Activated T-helper 1 cell treated with anti-CD3 and anti-CD28 coated beads, Interleukin-12 subunit alpha, Interleukin-12 subunit beta, Interleukin-2, Interleukin-4 antibody, amounts not matched to agents 30 ng/mL and 10 ng/mL and 1 ng/mL, durations not matched to agents 14 hours and 24 hours and 36 hours (primary cell): ENCODE data around the gene GNAZ. TPM values are rescaled to one million over a fixed set of nuclear protein-coding genes. Genes with fewer than 3 reads are reported as not detected.

ENCODE experiments used
- DNase-seq: peaks from one replicate; pipeline ENCODE4 v3.0.0; 2021; ENCODE audit warnings: low spot score
- H3K27ac Mint-ChIP-seq: one replicate; pipeline ENCODE4 v1.8.0; 2021; ENCODE audit warnings: mild to moderate bottlenecking, mixed read lengths
- H3K27me3 Mint-ChIP-seq: one replicate; pipeline ENCODE4 v1.8.0; 2022; ENCODE audit warnings: mild to moderate bottlenecking, moderate library complexity, mixed read lengths; ENCODE audit not compliant: insufficient read depth
- H3K36me3 Mint-ChIP-seq: one replicate; pipeline ENCODE4 v1.8.0; 2021; ENCODE audit warnings: low read depth, mixed read lengths
- H3K4me1 Mint-ChIP-seq: one replicate; pipeline ENCODE4 v1.8.0; 2021; ENCODE audit warnings: low read depth, mixed read lengths
- H3K4me3 Mint-ChIP-seq: one replicate; pipeline ENCODE4 v1.8.0; 2021; ENCODE audit warnings: mild to moderate bottlenecking, moderate library complexity, mixed read lengths
- H3K9me3 Mint-ChIP-seq: one replicate; pipeline ENCODE4 v1.8.0; 2021; ENCODE audit warnings: mixed read lengths
- intact Hi-C: fragments of 100-400 bp; cut with micrococcal nuclease; formaldehyde crosslinking; loops from one replicate; pipeline ENCODE4 v1.15.1; 2024
- total RNA-seq: library from RNA; stranded (reverse); gene quantifications from 2 replicates; pipeline ENCODE4 v1.2.3, GENCODE V29; 2022

GNAZ gene
- total RNA-seq, 1 donor from 2014 or later, result 0.75 TPM

GRCh38 chr22:23145878-23146470 is 75.7 kb downstream of the GNAZ start:
- intact Hi-C loops, result no loop called here
- peak overlapping the region; percentile 72 for H3K4me3 Mint-ChIP-seq
- no peaks in the 10 kb centered on the region for H3K9me3 Mint-ChIP-seq

GRCh38 chr22:23146478-23147205 is 76.3 kb downstream of the GNAZ start:
- H3K9me3 Mint-ChIP-seq, result no peaks in the 10 kb centered on the region
- peaks cover 6% of the 10 kb centered on the region for H3K27me3 Mint-ChIP-seq
- peaks cover 19% of the 10 kb centered on the region for H3K4me1 Mint-ChIP-seq
- H3K36me3 Mint-ChIP-seq, result no peaks in the 10 kb centered on the region
- DNase-seq, result no peak
- no peak overlapping the region for H3K4me3 Mint-ChIP-seq
- intact Hi-C loops, result no loop called here
- H3K27ac Mint-ChIP-seq, result no peak overlapping the region

More at GRCh38 chr22:23145878-23146470, 75.7 kb downstream of the GNAZ start:
- H3K27ac Mint-ChIP-seq, result no peak overlapping the region
- peaks cover 6% of the 10 kb centered on the region for H3K27me3 Mint-ChIP-seq
- H3K36me3 Mint-ChIP-seq, result no peaks in the 10 kb centered on the region
- no peak for DNase-seq
- peaks cover 23% of the 10 kb centered on the region for H3K4me1 Mint-ChIP-seq

- DNase-seq, result no peak
- no peaks in the 10 kb centered on the region for H3K36me3 Mint-ChIP-seq
- intact Hi-C loops, result no loop called here
- peaks cover 9% of the 10 kb centered on the region for H3K4me1 Mint-ChIP-seq
- peaks cover 6% of the 10 kb centered on the region for H3K27me3 Mint-ChIP-seq
- no peak overlapping the region for H3K27ac Mint-ChIP-seq
- no peaks in the 10 kb centered on the region for H3K9me3 Mint-ChIP-seq
- H3K4me3 Mint-ChIP-seq, result no peak overlapping the region
These were observed 77.5 kb downstream of the GNAZ start for GRCh38 chr22:23147617-23148387.

- H3K4me3 Mint-ChIP-seq, result no peak overlapping the region
- H3K4me1 Mint-ChIP-seq, result peaks cover 7% of the 10 kb centered on the region
- DNase-seq, result no peak
- no peaks in the 10 kb centered on the region for H3K36me3 Mint-ChIP-seq
- H3K9me3 Mint-ChIP-seq, result no peaks in the 10 kb centered on the region
- H3K27ac Mint-ChIP-seq, result no peak overlapping the region
- H3K27me3 Mint-ChIP-seq, result peaks cover 6% of the 10 kb centered on the region
- intact Hi-C loops, result no loop called here
These were observed 79.5 kb downstream of the GNAZ start for GRCh38 chr22:23149743-23150238.

DNA sequence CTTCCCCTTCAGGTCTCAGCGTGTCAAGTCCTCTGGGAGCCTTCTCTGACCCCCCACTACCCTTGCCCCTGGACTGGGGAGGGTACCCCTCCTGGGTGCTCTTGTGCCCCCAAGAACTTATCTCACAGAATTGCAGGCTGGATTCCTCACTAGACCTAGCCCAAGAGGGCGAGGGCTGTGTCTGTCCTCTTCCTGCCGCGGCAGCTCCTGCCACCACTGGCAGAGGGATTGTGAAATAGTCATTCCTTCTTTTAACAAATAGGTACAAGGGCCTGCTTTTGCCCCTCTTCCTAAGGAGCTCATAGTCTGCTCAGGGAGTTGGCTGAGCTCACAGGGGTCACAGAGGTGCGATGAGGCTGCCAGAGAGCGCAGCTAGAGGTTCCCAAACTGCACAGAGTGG is 80.4 kb downstream of the GNAZ start:
- no peak overlapping the region for H3K27ac Mint-ChIP-seq
- no peaks in the 10 kb centered on the region for H3K9me3 Mint-ChIP-seq
- peaks cover 6% of the 10 kb centered on the region for H3K27me3 Mint-ChIP-seq
- DNase-seq, result no peak
- H3K36me3 Mint-ChIP-seq, result no peaks in the 10 kb centered on the region
- no peak overlapping the region for H3K4me3 Mint-ChIP-seq
- intact Hi-C loops, result no loop called here
- H3K4me1 Mint-ChIP-seq, result peaks cover 7% of the 10 kb centered on the region

DNA sequence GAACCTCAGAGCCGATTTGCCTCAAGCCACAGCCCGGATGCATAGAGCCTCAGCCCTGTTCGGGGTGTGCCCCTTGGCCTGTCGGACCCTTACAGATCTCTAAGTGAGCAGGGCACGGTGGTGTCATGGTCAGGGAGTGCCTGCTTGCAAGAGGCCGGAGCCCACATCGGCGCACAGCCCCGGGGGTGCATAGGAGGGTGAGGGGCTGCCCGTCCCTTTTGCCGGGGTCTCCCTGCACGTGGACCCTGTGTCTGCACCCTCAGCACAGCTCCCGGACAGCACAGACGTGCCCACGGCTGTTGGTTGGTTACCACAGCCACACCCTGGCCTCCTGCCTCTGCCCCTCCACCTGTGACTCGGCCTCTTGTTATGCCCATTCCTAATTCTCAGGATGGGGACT is 81.5 kb downstream of the GNAZ start:
- H3K27me3 Mint-ChIP-seq, result peaks cover 3% of the 10 kb centered on the region
- no peaks in the 10 kb centered on the region for H3K9me3 Mint-ChIP-seq
- no peaks in the 10 kb centered on the region for H3K36me3 Mint-ChIP-seq
- intact Hi-C loops, result no loop called here
- peaks cover 7% of the 10 kb centered on the region for H3K4me1 Mint-ChIP-seq
- no peak overlapping the region for H3K27ac Mint-ChIP-seq
- no peak overlapping the region for H3K4me3 Mint-ChIP-seq
- no peak for DNase-seq

- H3K4me1 Mint-ChIP-seq, result peaks cover 7% of the 10 kb centered on the region
- no peaks in the 10 kb centered on the region for H3K36me3 Mint-ChIP-seq
- peaks cover 3% of the 10 kb centered on the region for H3K27me3 Mint-ChIP-seq
- no peak overlapping the region for H3K27ac Mint-ChIP-seq
- intact Hi-C loops, result no loop called here
- no peak overlapping the region for H3K4me3 Mint-ChIP-seq
- no peak for DNase-seq
- H3K9me3 Mint-ChIP-seq, result no peaks in the 10 kb centered on the region
These were observed 82.2 kb downstream of the GNAZ start for GRCh38 chr22:23152238-23153114.

GRCh38 chr22:23153994-23154393 is 83.7 kb downstream of the GNAZ start:
- DNase-seq, result no peak
- intact Hi-C loops, result no loop called here
- no peaks in the 10 kb centered on the region for H3K9me3 Mint-ChIP-seq
- H3K36me3 Mint-ChIP-seq, result no peaks in the 10 kb centered on the region
- no peaks in the 10 kb centered on the region for H3K27me3 Mint-ChIP-seq
- peaks cover 7% of the 10 kb centered on the region for H3K4me1 Mint-ChIP-seq
- H3K27ac Mint-ChIP-seq, result no peak overlapping the region
- H3K4me3 Mint-ChIP-seq, result no peak overlapping the region

DNA sequence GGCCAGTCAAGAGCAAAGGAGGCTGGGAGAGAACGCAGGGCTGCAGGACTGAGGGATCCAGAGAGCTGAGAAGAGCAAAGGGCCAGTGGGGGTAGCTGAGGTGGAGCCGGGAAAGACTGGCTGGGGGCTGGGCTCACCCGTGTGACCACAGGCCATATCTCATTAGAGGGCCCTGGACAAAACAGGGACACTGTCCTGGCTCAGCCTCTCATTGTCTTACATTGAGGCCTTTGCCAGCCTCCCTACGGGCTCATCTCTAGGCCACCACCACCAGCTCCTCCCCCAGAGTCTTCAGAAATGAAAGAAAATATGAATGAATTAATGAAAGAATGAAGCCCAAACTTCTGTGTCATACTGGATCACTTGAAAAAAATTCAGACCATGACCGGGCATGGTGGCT is 84.1 kb downstream of the GNAZ start:
- no peak overlapping the region for H3K27ac Mint-ChIP-seq
- H3K27me3 Mint-ChIP-seq, result no peaks in the 10 kb centered on the region
- no peaks in the 10 kb centered on the region for H3K36me3 Mint-ChIP-seq
- intact Hi-C loops, result no loop called here
- peaks cover 7% of the 10 kb centered on the region for H3K4me1 Mint-ChIP-seq
- H3K4me3 Mint-ChIP-seq, result no peak overlapping the region
- H3K9me3 Mint-ChIP-seq, result no peaks in the 10 kb centered on the region
- DNase-seq, result no peak

GRCh38 chr22:23155143-23155542 is 84.8 kb downstream of the GNAZ start:
- Mint-ChIP-seq H3K9me3 (no peaks in the 10 kb centered on the region), H3K27ac (no peak overlapping the region), H3K4me1 (peaks cover 7% of the 10 kb centered on the region), H3K36me3 (no peaks in the 10 kb centered on the region), H3K4me3 (no peak overlapping the region), H3K27me3 (no peaks in the 10 kb centered on the region)
- intact Hi-C loops, result no loop called here
- no peak for DNase-seq

DNA sequence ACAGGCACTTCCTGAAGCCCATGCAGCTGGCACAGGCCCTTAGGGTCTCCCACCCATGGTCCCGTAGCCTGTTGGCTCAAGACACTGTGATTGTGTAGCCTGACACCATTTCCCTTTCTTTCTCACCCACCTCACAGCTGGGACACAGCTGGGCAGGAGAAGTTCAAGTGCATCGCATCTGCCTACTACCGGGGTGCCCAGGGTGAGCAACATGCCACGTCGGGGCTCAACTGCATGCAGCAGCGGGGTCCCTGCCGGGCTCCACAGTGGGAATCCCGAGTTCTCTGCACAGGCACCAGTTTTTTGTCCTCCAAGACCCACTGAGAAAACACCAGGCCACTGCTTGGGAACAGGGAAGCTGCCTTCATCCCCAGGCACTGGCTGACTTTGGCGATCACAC is 85.5 kb downstream of the GNAZ start:
- H3K27ac Mint-ChIP-seq, result no peak overlapping the region
- intact Hi-C loops, result no loop called here
- H3K27me3 Mint-ChIP-seq, result no peaks in the 10 kb centered on the region
- H3K4me1 Mint-ChIP-seq, result peaks cover 7% of the 10 kb centered on the region
- DNase-seq, result no peak
- no peaks in the 10 kb centered on the region for H3K36me3 Mint-ChIP-seq
- H3K9me3 Mint-ChIP-seq, result no peaks in the 10 kb centered on the region
- H3K4me3 Mint-ChIP-seq, result no peak overlapping the region

DNA sequence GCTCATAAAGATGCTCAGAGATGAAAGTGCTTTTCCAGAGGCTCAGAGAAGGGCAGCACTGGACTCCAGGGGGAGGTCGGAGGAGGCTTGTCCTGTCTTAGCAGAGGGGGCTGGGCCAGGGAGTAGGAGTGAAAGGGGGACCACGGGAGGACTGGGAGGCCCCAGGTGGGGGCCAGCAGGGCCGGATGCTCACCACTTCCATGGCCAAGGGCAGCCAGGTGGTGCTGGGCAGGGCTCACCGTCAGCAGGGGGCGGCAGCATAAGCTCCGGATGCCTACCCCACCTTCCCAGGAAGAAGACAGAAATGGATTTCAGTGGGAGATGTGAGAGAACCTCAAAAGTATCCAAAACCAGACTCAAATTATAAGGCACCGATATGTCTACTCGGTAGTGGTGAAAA is 86.0 kb downstream of the GNAZ start:
- no peaks in the 10 kb centered on the region for H3K27me3 Mint-ChIP-seq
- H3K36me3 Mint-ChIP-seq, result no peaks in the 10 kb centered on the region
- no peaks in the 10 kb centered on the region for H3K9me3 Mint-ChIP-seq
- H3K27ac Mint-ChIP-seq, result no peak overlapping the region
- intact Hi-C loops, result no loop called here
- no peak for DNase-seq
- H3K4me3 Mint-ChIP-seq, result no peak overlapping the region
- peaks cover 7% of the 10 kb centered on the region for H3K4me1 Mint-ChIP-seq
